H9 (cell line): ENCODE results near the gene MYOCD. TPM values are rescaled to one million over a fixed set of nuclear protein-coding genes. Genes with fewer than 3 reads are reported as not detected.

Source experiments
- DNase-seq: peaks from one replicate; pipeline ENCODE4 v3.0.0-alpha.2; 2017
- H2AFZ ChIP-seq: one replicate; pipeline ENCODE4 v1.6.1; 2013; ENCODE audit warnings: mild to moderate bottlenecking, low read length, control low read depth, moderate library complexity
- H2AK5ac ChIP-seq: 2 replicates; pipeline ENCODE4 v1.6.1; 2013; ENCODE audit warnings: low read length, control low read depth, mixed read lengths; ENCODE audit not compliant: insufficient read length
- H2BK120ac ChIP-seq: one replicate; pipeline ENCODE4 v1.6.1; 2013; ENCODE audit warnings: low read depth, mild to moderate bottlenecking, low read length, control low read depth, inconsistent platforms; ENCODE audit not compliant: poor library complexity, severe bottlenecking
- H2BK12ac ChIP-seq: 2 replicates; pipeline ENCODE4 v1.6.1; 2013; ENCODE audit warnings: low read length, control low read depth, mixed read lengths, low read depth; ENCODE audit not compliant: insufficient read length
- H2BK15ac ChIP-seq: 2 replicates; pipeline ENCODE4 v1.6.1; 2013; ENCODE audit warnings: low read depth, low read length, control low read depth
- H2BK20ac ChIP-seq: one replicate; pipeline ENCODE4 v1.6.1; 2013; ENCODE audit warnings: low read depth, mild to moderate bottlenecking, low read length, control low read depth, inconsistent platforms; ENCODE audit not compliant: poor library complexity, severe bottlenecking
- H2BK5ac ChIP-seq: 2 replicates; pipeline ENCODE4 v1.6.1; 2013; ENCODE audit warnings: low read length, control low read depth, mixed read lengths; ENCODE audit not compliant: insufficient read length
- H3K14ac ChIP-seq: 2 replicates; pipeline ENCODE4 v1.6.1; 2013; ENCODE audit warnings: low read length, control low read depth; ENCODE audit not compliant: insufficient read depth
- H3K18ac ChIP-seq: 2 replicates; pipeline ENCODE4 v1.6.1; 2013; ENCODE audit warnings: low read depth, mild to moderate bottlenecking, mixed read lengths, low read length, control low read depth; ENCODE audit not compliant: insufficient read length
- H3K23ac ChIP-seq: 2 replicates; pipeline ENCODE4 v1.6.1; 2013; ENCODE audit warnings: low read length, control low read depth, mixed read lengths, low read depth; ENCODE audit not compliant: insufficient read length
- H3K23me2 ChIP-seq: 2 replicates; pipeline ENCODE4 v1.6.1; 2013; ENCODE audit warnings: low read depth, mild to moderate bottlenecking, mixed read lengths, low read length, control low read depth; ENCODE audit not compliant: insufficient read length, poor library complexity, severe bottlenecking
- H3K27ac ChIP-seq: 2 replicates; pipeline ENCODE4 v1.5.1; 2013; ENCODE audit warnings: low read length, control low read depth, mixed read lengths, low read depth; ENCODE audit not compliant: insufficient read length
- H3K27me3 ChIP-seq: 2 replicates; pipeline ENCODE4 v1.6.1; 2013; ENCODE audit warnings: low read length, control low read depth, inconsistent platforms; ENCODE audit not compliant: insufficient read depth
- H3K4ac ChIP-seq: 2 replicates; pipeline ENCODE4 v1.6.1; 2013; ENCODE audit warnings: low read depth, mild to moderate bottlenecking, control low read depth, inconsistent platforms, low read length, moderate library complexity
- H3K4me1 ChIP-seq: 2 replicates; pipeline ENCODE4 v1.6.1; 2013; ENCODE audit warnings: low read length, control low read depth, inconsistent platforms; ENCODE audit not compliant: insufficient read depth
- H3K4me2 ChIP-seq: 2 replicates; pipeline ENCODE4 v1.6.1; 2013; ENCODE audit warnings: low read length, control low read depth, mixed read lengths; ENCODE audit not compliant: insufficient read length, insufficient read depth
- H3K56ac ChIP-seq: 2 replicates; pipeline ENCODE4 v1.6.1; 2013; ENCODE audit warnings: low read depth, mild to moderate bottlenecking, mixed read lengths, low read length, control low read depth; ENCODE audit not compliant: insufficient read length
- H3K79me1 ChIP-seq: 2 replicates; pipeline ENCODE4 v1.6.1; 2013; ENCODE audit warnings: low read depth, mild to moderate bottlenecking, moderate library complexity, low read length, control low read depth, inconsistent platforms; ENCODE audit not compliant: insufficient read depth, poor library complexity, severe bottlenecking
- H3K79me2 ChIP-seq: 2 replicates; pipeline ENCODE4 v1.6.1; 2013; ENCODE audit warnings: low read length, control low read depth, inconsistent platforms; ENCODE audit not compliant: insufficient read depth
- H3K9ac ChIP-seq: 2 replicates; pipeline ENCODE4 v1.6.1; 2013; ENCODE audit warnings: low read length, control low read depth, mixed read lengths; ENCODE audit not compliant: insufficient read length; ENCODE audit errors: extremely low read depth
- H3K9me3 ChIP-seq: one replicate; pipeline ENCODE4 v1.6.1; 2013; ENCODE audit warnings: low read depth, low read length, inconsistent platforms; ENCODE audit not compliant: control insufficient read depth
- H3T11ph ChIP-seq: one replicate; pipeline ENCODE4 v1.6.1; 2013; ENCODE audit warnings: mild to moderate bottlenecking, low read length, control low read depth, inconsistent platforms
- H4K20me1 ChIP-seq: one replicate; pipeline ENCODE4 v1.6.1; 2013; ENCODE audit not compliant: control insufficient read depth, insufficient read length, insufficient read depth
- H4K5ac ChIP-seq: 2 replicates; pipeline ENCODE4 v1.6.1; 2013; ENCODE audit warnings: low read depth, mild to moderate bottlenecking, mixed read lengths, low read length, control low read depth; ENCODE audit not compliant: insufficient read length
- H4K8ac ChIP-seq: replicated peaks from 2 replicates; pipeline ENCODE4 v1.6.1; 2013; ENCODE audit warnings: low read length, control low read depth, mixed read lengths, low read depth; ENCODE audit not compliant: insufficient read length
- H4K91ac ChIP-seq: 2 replicates; pipeline ENCODE4 v1.6.1; 2013; ENCODE audit warnings: low read depth, mild to moderate bottlenecking, moderate library complexity, mixed read lengths, low read length, control low read depth; ENCODE audit not compliant: insufficient read length
- H3K27ac Mint-ChIP-seq, 3 experiments: 2 replicates in 2 of 3; 3 replicates in 1 of 3; pipeline ENCODE4 v1.8.0; 2020 to 2021; ENCODE audit warnings: mixed read lengths in 3 of 3, mild to moderate bottlenecking in 1 of 3, moderate library complexity in 1 of 3
- H3K27me3 Mint-ChIP-seq: 2 replicates; pipeline ENCODE4 v1.8.0; 2021; ENCODE audit warnings: low read depth, mild to moderate bottlenecking, moderate library complexity, mixed read lengths
- H3K36me3 Mint-ChIP-seq, 3 experiments: 2 replicates in 2 of 3; 3 replicates in 1 of 3; pipeline ENCODE4 v1.8.0; 2020 to 2021; ENCODE audit warnings: low read depth in 3 of 3, mixed read lengths in 3 of 3; ENCODE audit not compliant: insufficient read depth in 1 of 3
- H3K4me1 Mint-ChIP-seq, 2 experiments: 2 replicates each; pipeline ENCODE4 v1.8.0; 2020; ENCODE audit warnings: mixed read lengths in 2 of 2
- H3K4me3 Mint-ChIP-seq, 2 experiments: 2 replicates in 1 of 2; 3 replicates in 1 of 2; pipeline ENCODE4 v1.8.0; 2020 to 2021; ENCODE audit warnings: mild to moderate bottlenecking in 2 of 2, mixed read lengths in 2 of 2, moderate library complexity in 1 of 2
- H3K9me3 Mint-ChIP-seq, 2 experiments: 2 replicates in 1 of 2; 3 replicates in 1 of 2; pipeline ENCODE4 v1.8.0; 2020; ENCODE audit warnings: mild to moderate bottlenecking in 2 of 2, mixed read lengths in 2 of 2, moderate library complexity in 1 of 2
- WGBS: extraction: QIAGEN DNeasy Blood & Tissue Kit; methylation state at CpG from one replicate; pipeline ENCODE4 v1.1.7; 2013; ENCODE audit warnings: missing lambda C conversion rate, low lambda C conversion rate, mixed read lengths; ENCODE audit not compliant: insufficient read length; ENCODE audit errors: extremely low coverage; 5-methylcytosine and 5-hydroxymethylcytosine counted together
- total RNA-seq: library from RNA; stranded (reverse); gene quantifications from 2 replicates; pipeline ENCODE4 v1.2.1, GENCODE V29; 2021
- TF ChIP-seq, protein P1 (sequence below): fragments of 200-600 bp; sonication (generic); conservative IDR thresholded peaks from 3 replicates; pipeline ENCODE4 v1.8.0; 2021; ENCODE audit warnings: antibody characterized with exemption, mild to moderate bottlenecking

The MYOCD gene
- total RNA-seq, 1 experiment from 2014 or later: 0.17 TPM

DNA sequence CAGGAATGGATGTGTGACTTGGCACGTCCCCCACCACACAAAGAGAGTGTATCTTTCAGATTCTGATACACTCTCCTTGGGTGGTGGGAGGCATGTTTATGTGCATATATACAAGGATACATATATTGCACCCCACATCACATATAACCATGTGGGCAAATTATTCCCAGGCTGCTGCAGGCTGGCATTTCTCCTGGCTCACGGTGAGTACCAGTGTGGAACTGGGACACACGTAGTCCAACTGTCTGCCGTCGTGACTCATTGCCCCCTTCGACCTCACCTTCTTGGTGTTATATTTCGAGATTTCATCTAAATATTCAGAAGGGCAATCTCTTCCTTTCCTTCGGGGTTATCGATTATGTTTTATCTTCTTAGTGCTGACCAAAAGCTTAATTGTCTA lies 148.0 kb downstream of the MYOCD start:
- Histone ChIP-seq H3K23me2 (no peaks in the 10 kb centered on the region), H3K9ac (no peak overlapping the region), H3K79me1 (peaks cover 4% of the 10 kb centered on the region), H2BK15ac (no peak overlapping the region), H3K14ac (no peak overlapping the region), H3K18ac (no peak overlapping the region), H3K56ac (no peak overlapping the region), H3K79me2 (no peaks in the 10 kb centered on the region), H2BK5ac (no peak overlapping the region), H3K27me3 (no peaks in the 10 kb centered on the region), H2BK120ac (no peak overlapping the region), H4K8ac (no peak overlapping the region), H3T11ph (no peak overlapping the region), H3K27ac (no peak overlapping the region), H2BK12ac (no peak overlapping the region), H2BK20ac (no peak overlapping the region), H3K4ac (no peak overlapping the region), H2AK5ac (no peak overlapping the region), H4K5ac (no peak overlapping the region), H3K23ac (no peak overlapping the region), H3K9me3 (peaks cover 3% of the 10 kb centered on the region), H2AFZ (no peak overlapping the region), H3K4me2 (no peak overlapping the region), H3K4me1 (peaks cover 2% of the 10 kb centered on the region; the same call in 1 of the 2 replicates), H4K91ac (no peak overlapping the region), H4K20me1 (no peaks in the 10 kb centered on the region)
- H3K36me3 Mint-ChIP-seq: peaks cover 11 to 24% (median 17%) of the 10 kb centered on the region in 3 experiments
- TF ChIP-seq, protein P1, sequence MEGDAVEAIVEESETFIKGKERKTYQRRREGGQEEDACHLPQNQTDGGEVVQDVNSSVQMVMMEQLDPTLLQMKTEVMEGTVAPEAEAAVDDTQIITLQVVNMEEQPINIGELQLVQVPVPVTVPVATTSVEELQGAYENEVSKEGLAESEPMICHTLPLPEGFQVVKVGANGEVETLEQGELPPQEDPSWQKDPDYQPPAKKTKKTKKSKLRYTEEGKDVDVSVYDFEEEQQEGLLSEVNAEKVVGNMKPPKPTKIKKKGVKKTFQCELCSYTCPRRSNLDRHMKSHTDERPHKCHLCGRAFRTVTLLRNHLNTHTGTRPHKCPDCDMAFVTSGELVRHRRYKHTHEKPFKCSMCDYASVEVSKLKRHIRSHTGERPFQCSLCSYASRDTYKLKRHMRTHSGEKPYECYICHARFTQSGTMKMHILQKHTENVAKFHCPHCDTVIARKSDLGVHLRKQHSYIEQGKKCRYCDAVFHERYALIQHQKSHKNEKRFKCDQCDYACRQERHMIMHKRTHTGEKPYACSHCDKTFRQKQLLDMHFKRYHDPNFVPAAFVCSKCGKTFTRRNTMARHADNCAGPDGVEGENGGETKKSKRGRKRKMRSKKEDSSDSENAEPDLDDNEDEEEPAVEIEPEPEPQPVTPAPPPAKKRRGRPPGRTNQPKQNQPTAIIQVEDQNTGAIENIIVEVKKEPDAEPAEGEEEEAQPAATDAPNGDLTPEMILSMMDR: no peak
- no CpG with 5 or more reads among the region's 9 CpGs for WGBS
- peaks cover 14 to 15% of the 10 kb centered on the region in 2 experiments for H3K9me3 Mint-ChIP-seq
- peaks cover 10 to 14% of the 10 kb centered on the region in 2 experiments for H3K4me1 Mint-ChIP-seq
- H3K27ac Mint-ChIP-seq: no peak overlapping the region; a peak in 1 of 7 replicates
- no peak overlapping the region for H3K4me3 Mint-ChIP-seq
- H3K27me3 Mint-ChIP-seq: no peaks in the 10 kb centered on the region
- DNase-seq: no peak
